PFSK-1 (cell line): Measurements from ENCODE around the gene SPTAN1. TPM values are rescaled to one million over a fixed set of nuclear protein-coding genes. Genes with fewer than 3 reads are reported as not detected.

Experiments used
- FOXP2 ChIP-seq: optimal IDR thresholded peaks from 2 replicates; pipeline ENCODE3; 2011; ENCODE audit warnings: borderline replicate concordance, control low read depth, inconsistent platforms; ENCODE audit not compliant: insufficient read depth; ENCODE audit errors: extremely low read length, extremely low read depth
- POLR2AphosphoS5 ChIP-seq: IDR thresholded peaks from 2 replicates; pipeline ENCODE4 v1.6.1; 2012; ENCODE audit warnings: low read depth, mild to moderate bottlenecking, control low read depth, low read length, moderate library complexity
- SIN3A ChIP-seq: IDR thresholded peaks from 2 replicates; pipeline ENCODE4 v1.6.1; 2012; ENCODE audit warnings: mild to moderate bottlenecking, low read length, moderate library complexity, borderline replicate concordance; ENCODE audit not compliant: insufficient read depth
- TAF1 ChIP-seq: IDR thresholded peaks from 2 replicates; pipeline ENCODE4 v1.6.1; 2012; ENCODE audit warnings: low read length, control low read depth, borderline replicate concordance; ENCODE audit not compliant: insufficient read depth
- polyA plus RNA-seq: library from polyadenylated mRNA; unstranded; fragments of >200 nt; gene quantifications from one replicate; pipeline ENCODE4 v1.2.1, GENCODE V29; 2012; ENCODE audit warnings: low read depth, missing spikeins; ENCODE audit not compliant: insufficient read length
- TF ChIP-seq, protein P1 (sequence below), 2 experiments: IDR thresholded peaks; 2 replicates each; pipeline versions ENCODE4 v1.6.1 to v1.8.0; 2011 to 2012; ENCODE audit warnings: low read depth in 2 of 2, low read length in 2 of 2, control low read depth in 1 of 2, inconsistent platforms in 1 of 2, mild to moderate bottlenecking in 1 of 2, moderate library complexity in 1 of 2; ENCODE audit not compliant: insufficient read depth in 1 of 2

SPTAN1 gene
- polyA plus RNA-seq: 140 TPM

DNA sequence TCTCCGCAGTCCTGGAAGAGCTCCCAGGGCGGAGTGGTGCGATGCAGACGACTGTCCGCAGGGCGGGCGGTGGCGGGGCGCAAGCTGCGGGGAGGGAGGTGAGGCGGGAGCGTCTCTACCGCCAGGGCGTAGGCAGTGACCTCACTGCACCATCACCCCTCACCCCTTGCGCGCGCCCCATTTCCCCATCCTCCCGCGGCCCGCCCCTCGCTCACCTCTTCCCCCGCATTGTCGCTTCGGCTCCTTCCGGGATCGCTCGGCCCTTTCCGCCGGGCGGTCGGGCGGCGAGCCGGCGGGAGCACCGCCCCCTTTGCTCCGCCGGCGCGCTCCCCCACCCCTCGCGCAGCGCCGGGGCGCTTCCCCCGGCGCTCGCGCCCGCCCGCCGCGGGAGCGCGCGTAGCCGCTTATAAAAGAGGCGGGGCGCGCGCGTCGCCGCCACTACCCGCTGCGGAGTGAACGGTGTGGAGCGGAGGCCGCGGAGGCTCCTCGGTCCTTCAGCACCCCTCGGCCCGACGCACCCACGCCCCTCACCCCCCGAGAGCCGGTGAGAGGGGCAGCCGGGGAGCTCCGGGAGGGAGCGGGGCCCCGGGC is at the start of gene SPTAN1:
SPTAN1 (plus strand) TSS at position 435 of the 591 bp plus-strand sequence. CDS start 14,154 bp downstream, outside the sequence.
- TF ChIP-seq POLR2AphosphoS5 (peak; percentile 93), FOXP2 (peak; percentile 11), SIN3A (peak; percentile 60; the same call in 1 of the 2 replicates), TAF1 (peak; percentile 67; the same call in 1 of the 2 replicates)
- TF ChIP-seq, protein P1, sequence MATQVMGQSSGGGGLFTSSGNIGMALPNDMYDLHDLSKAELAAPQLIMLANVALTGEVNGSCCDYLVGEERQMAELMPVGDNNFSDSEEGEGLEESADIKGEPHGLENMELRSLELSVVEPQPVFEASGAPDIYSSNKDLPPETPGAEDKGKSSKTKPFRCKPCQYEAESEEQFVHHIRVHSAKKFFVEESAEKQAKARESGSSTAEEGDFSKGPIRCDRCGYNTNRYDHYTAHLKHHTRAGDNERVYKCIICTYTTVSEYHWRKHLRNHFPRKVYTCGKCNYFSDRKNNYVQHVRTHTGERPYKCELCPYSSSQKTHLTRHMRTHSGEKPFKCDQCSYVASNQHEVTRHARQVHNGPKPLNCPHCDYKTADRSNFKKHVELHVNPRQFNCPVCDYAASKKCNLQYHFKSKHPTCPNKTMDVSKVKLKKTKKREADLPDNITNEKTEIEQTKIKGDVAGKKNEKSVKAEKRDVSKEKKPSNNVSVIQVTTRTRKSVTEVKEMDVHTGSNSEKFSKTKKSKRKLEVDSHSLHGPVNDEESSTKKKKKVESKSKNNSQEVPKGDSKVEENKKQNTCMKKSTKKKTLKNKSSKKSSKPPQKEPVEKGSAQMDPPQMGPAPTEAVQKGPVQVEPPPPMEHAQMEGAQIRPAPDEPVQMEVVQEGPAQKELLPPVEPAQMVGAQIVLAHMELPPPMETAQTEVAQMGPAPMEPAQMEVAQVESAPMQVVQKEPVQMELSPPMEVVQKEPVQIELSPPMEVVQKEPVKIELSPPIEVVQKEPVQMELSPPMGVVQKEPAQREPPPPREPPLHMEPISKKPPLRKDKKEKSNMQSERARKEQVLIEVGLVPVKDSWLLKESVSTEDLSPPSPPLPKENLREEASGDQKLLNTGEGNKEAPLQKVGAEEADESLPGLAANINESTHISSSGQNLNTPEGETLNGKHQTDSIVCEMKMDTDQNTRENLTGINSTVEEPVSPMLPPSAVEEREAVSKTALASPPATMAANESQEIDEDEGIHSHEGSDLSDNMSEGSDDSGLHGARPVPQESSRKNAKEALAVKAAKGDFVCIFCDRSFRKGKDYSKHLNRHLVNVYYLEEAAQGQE (IDR thresholded peaks at IDR 0.05; ENCODE audit: insufficient read depth in 1 of 2, low read depth in 2 of 2, low read length in 2 of 2): peak; percentile 15 to 41; a peak in 1 of 4 replicates

DNA sequence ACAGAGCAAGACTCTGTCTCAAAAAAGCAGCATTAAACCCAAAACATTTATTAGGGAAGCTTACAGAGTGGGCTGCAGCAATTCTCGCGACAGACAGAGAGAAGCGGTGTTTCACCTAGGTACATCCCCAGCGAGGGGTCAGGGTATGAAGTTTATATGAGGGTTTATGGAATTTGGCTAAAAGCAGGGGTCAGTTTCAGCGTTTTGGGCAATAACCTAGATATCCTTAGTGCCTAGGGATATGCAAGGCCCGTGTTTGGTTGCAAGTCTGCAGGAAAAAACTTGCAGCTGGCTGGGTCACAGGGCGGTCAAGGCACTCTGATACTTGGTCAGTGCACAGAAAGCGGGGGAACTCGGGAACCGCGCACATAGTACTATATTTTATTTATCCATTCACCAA is 48.5 kb upstream of the SPTAN1 start:
- TF ChIP-seq POLR2AphosphoS5 (no peak), TAF1 (no peak), FOXP2 (no peak), SIN3A (no peak)
- TF ChIP-seq, protein P1 (IDR thresholded peaks at IDR 0.05; ENCODE audit: insufficient read depth in 1 of 2, low read depth in 2 of 2, low read length in 2 of 2): no peak

DNA sequence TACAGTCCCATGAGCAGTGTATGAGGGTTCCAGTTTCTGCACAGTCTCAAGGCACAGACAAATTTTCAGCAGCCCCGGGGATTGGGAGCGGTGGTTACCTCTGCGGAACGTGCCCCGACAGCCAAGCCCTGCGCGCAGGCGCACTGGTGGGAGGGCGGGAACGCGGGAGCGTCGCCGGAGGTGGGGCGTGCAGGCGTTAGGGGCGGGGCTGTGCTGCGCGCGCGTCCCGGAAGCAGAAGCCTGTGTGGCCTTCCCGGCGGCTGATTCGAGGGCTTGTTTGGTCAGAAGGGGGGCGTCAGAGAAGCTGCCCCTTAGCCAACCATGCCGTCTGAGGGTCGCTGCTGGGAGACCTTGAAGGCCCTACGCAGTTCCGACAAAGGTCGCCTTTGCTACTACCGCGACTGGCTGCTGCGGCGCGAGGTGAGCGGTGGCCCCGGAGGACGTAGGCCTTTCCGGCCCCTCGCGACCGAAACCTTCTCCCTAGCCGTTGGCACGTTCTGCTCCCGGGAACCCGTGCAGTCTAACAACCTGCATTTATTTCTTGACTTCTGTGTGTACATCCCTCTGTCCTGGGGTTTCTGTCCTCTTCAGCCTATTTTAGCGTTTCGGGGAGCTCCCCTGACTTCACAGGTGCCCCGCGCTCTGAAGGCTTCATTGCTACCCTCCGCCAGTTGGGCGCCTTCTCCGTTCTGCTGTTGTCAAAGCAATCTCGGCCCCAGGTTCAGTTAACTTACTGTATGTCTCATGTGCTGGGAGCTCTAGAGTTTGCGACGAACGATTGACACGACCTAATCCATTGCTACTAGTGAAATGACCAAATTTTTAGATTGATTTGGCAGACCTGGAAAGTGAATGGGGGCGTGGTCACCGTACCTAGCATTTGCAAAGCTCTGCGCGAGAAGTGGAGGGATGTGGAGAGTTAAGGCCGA is 47.6 kb upstream of the SPTAN1 start, which contains the start of gene GLE1:
GLE1 (plus strand) TSS at position 235 of the 929 bp plus-strand sequence; CDS start at position 322, 87 bp downstream.
- TF ChIP-seq POLR2AphosphoS5: peak; percentile 94
- TF ChIP-seq SIN3A: peak; percentile 64; the same call in 1 of the 2 replicates
- peak; percentile 57; the same call in 1 of the 2 replicates for TF ChIP-seq TAF1
- peak; percentile 60 for TF ChIP-seq FOXP2
- TF ChIP-seq, protein P1 (IDR thresholded peaks at IDR 0.05; ENCODE audit: insufficient read depth in 1 of 2, low read depth in 2 of 2, low read length in 2 of 2): no peak

DNA sequence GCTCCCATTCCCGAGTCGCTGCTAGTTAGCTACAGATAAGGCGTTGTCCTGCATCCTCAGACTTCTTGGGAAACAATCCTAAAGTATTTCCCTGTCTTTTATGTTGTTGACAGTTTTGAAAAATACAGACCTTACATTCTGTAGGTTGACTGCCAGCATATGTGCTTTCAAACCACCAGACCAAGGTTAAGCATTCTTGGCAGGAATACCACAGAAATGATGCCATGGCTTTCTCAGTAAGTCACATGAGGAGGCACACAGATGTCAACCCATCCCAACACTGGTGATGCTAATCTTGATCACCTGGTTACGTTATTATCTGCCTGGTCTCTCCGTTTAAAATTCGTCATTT is 47.0 kb upstream of the SPTAN1 start:
- no peak for TF ChIP-seq FOXP2

DNA sequence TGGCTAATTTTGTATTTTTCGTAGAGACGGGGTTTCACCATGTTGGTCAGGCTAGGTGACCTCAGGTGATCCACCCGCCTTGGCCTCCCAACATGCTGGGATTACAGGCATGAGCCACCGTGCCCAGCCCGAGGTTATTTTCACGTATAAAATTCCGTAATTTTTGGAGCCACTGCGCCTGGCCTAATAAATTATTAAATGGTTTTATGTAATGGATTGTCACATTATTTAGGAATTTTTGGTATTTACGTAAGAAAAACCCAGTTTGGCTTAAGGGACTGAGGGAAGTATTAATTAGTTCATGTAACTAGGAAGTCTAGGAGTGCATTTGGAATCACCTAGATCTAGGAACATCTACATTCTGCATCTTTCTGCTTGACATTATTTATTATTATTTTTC is 39.6 kb upstream of the SPTAN1 start:
- TF ChIP-seq POLR2AphosphoS5 (no peak), FOXP2 (no peak), SIN3A (no peak), TAF1 (no peak)
- TF ChIP-seq, protein P1 (IDR thresholded peaks at IDR 0.05; ENCODE audit: insufficient read depth in 1 of 2, low read depth in 2 of 2, low read length in 2 of 2): no peak
